OCI-LY1 (cell line): Measurements from ENCODE around the gene TOPAZ1.

Source experiments
- CTCF ChIP-seq: fragments of 200-600 bp; sonication (generic), shearing (Covaris generic); IDR thresholded peaks from 2 replicates; pipeline ENCODE4 v1.5.1; 2017; ENCODE audit warnings: mild to moderate bottlenecking, antibody characterized with exemption, low read length, moderate library complexity, mixed read lengths
- EZH2 ChIP-seq: fragments of 200-600 bp; sonication (generic), shearing (Covaris generic); IDR thresholded peaks from 2 replicates; pipeline ENCODE4 v1.8.0; 2017; ENCODE audit warnings: borderline replicate concordance, mixed run types, mild to moderate bottlenecking, antibody characterized with exemption, low read length, moderate library complexity, mixed read lengths

- TF ChIP-seq CTCF, result no peak
- no peak for TF ChIP-seq EZH2
These were observed 111.8 kb downstream of the TOPAZ1 start for GRCh38 chr3:44353355-44353924.
